ENCODE measurements around the gene CYP46A1. TPM values are rescaled to one million over a fixed set of nuclear protein-coding genes. Genes with fewer than 3 reads are reported as not detected.

CYP46A1 gene
- total RNA-seq, 1 donor from 2014 or later = 3.1 TPM

DNA sequence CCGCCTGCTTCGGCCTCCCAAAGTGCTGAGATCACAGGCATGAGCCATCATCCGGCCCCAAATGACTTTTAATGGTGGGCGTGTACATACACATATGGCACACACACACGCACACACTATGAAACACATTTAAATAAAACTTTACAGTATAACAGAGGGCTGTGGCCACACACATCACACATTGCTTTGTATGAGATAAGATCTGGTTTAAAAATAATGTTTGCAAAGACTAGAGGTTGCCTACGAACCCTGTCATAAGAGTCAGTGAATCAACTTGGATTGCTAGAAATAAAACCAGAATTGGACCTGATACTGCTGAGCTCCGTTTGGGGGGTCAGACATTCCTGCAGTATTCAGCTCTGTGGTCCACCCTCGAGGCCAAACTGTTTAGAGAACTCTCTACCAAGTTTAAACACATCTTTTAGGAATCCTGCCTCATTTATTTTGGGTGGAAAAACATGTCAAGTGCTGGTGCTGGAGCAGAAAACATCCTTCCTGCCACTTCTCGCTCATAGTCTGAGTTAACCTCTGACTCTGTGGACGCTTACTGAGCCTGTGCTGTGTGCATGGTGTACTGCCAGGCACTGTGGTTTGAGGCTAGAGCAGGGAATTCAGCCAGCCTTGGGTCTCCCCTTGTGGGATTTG, 61.3 kb downstream of the CYP46A1 start:
- no peak for DNase-seq

DNA sequence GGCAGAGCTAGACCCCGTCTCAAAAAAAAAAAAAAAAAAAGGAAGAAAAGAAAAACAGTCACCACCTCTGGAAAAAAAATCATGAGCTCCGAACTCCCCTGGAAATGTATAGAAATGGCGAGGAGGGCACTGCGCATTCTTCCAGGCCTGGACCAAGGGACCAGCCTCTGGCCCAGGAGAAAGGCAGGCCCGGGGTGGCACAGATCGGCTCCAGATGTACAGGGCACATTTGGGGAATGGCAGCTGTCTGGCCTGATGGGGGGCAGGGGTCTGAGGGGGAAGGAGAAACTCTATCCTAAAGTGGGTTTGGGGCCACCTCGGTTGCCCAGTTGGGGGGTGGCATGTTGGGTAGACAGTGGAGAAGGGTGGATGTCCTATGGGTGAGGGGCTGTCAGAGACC, 63.1 kb downstream of the CYP46A1 start:
- no peak for DNase-seq

DNA sequence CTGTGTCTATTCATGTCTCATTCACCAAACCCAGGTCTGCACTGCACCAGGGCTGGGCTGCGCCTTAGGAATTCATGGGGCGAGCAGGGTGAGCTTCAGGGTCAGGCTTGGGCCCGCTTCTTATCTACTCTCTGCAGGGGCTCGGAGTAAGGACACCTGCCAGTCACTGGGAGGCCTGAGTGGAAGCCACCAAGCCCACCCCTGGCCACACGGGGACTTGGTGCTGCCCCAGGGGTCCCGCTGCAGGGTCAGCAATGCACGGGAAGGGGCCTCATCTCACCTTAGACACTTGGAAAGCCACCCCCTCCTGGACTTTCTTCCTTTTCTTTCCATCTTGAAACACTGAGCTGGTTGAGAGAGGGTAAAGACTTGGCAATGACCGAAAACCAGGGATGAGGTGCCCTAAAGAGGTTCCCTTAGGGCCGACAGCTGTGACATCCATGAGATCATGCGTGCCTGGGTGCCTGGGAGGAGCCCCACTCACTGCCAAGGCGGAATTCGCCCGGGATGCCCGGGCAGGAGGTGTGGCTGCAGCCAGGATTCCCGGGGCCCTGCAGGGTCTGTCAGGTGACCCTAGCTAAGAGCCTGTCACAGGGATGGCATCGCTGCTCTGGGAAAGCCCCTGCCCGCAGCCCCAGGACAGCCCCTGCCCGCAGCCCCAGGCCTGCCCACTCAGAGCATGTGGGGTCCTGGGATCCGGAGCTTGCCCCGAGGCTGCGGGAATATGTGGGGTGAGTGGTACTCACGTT, 63.7 kb downstream of the CYP46A1 start:
- DNase-seq = no peak

DNA sequence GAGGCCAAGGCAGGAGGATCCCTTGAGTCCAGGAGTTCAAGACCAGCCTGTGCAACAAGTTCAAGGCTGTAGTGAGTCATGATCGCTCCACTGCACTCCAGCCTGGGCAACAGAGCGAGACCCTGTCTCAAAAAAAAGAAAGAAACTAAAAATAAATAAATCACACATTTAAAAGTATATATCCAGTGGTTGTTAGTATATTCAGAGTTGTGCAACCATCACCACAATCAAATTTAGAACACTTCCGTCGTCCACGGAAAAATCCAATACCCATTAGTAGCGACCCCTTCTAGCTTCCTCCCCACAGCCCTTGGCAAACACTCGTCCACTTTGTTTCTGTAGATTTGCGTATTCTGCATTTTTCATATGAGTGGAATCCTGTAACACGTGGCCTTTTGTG, 64.4 kb downstream of the CYP46A1 start:
- no peak for DNase-seq

DNA sequence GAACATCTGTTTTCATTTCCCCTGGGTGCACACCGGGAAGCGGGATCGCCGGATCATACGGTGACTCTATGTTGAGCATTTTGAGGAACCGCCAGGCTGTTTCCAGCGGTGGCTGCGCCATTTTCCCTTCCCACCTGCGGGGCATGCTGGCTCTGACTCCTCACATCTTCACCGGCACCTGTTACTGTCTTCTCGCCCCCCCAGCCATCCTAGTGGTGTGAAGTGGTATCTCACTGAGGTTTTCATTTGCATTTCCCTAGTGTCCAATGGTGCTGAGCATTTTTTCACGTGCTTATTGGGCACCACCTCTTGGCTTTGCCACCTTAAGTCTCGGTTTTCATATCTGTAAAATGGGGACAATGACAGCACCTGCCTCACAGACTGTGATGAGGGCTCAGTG, 65.0 kb downstream of the CYP46A1 start:
- no peak for DNase-seq

DNA sequence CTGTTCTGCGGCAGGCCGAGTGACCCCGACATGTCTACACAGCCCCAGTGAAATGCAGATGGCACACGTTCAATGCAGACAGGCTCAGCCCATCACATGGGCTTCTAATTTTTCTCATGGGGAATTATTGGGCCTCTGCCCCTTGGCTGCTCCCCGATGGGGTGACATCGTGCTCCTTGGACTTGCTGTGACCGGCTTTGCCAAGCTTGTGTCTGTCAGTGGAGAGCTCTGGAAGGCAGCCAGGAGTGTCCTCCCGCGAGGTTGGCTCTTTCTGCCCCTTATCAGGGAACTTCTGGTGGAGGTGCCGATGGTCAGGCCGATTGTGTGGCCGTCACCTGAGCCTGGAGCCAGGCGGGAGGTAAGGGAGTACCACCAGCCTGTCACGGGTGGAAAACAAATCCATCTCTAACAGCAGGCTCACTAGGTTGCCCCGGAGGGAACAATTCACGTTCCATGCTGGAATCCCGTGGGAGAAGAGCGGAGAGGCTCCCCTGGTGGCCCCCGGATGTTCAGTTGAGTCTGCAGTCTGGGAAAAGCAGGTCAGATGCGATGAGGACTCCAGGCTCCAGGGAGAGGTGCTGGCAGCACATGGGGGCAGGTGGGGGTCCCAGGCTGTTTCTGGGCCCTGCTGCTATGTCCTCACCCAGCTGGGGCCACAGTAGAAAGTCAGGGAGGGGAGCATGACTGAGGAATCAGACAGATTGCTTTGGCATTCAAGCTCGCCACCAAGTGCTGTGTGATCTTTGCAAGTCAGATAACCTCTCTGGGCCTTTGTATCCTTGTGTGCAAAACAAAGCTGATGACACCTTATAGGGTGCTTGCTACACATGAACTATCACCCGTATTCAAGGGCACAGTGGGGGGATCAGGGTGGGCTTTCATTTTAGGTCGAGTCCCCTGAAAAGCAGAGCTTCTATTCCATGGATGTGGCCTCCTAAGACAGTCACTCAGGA, 65.9 kb downstream of the CYP46A1 start:
- no peak for DNase-seq

DNA sequence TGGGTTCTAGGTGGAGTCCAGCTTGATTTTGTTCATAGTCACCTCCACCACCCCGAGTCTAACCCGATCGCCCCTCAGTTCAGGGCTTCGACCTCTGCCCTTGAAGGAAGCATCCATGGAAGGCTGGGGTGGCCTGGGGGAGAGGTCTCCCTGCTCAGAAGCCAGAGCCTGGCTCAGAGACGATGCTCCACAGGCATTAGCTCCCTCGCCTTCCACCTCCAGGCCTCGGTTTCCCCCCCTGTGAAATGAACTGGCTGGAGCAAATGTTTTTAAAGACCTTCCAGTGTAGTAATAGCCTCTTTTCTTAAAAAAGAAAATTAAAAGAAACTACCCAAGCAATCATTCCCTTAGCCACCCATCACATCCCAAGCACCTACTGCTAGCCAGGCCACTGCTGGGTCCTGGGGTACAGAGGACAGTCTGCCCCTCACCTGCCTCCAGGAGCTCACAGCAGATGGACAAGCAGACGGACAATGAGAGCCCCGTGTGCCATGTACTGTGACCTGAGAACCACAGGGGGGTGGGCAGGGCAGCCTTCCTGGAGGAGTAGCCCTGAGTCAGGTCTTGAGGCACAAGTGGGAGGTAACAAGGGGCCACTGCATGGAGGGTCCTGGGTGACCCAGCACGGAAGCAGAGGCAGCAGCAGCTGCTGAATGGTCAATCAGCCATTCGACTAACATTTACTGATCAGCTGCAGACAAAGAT, 66.8 kb downstream of the CYP46A1 start:
- DNase-seq = no peak

DNA sequence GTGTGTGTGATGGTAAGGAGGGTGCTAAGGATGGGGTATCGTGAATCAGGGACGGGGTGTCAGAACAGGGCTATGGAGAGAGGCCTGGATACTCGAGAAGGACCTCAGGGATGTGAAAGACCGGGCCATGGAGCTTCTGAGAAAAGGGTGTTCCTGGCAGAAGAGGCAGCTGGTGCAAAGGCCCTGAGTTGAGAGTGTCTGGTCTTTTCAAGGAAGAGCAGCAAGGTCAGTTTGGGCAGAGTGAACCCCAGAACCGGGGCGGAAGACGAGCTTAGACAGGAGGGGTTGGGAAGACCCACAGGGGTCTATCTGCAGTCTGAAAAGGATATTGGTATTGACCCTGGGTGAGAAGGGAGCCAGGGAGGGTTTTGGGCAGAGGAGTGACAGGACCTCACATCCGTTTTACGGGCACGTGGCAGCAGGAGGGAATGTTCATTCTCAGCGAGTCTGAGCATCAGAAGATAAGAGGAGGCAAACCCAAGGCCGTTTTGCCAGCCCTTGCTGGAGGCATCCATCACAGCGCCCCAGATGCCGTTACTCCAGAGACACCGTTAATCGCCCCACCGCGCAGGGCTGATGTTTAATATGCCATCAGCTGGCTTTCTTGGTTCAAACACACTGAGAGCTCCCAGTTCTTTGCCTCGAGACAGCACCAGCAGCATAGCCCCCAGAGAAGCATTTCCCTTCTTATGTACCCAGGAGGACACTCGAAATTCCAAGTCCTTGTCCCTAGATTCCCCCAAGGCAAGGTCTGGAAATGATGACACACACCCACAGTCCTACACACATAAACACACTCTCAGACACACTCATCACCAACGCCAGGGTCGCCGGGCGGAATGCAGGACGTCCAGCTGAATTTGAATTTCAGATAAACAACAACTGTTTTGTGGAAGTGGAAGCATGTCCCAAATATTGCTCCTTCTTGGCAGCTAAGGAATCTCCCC, 67.7 kb downstream of the CYP46A1 start:
- DNase-seq = no peak

DNA sequence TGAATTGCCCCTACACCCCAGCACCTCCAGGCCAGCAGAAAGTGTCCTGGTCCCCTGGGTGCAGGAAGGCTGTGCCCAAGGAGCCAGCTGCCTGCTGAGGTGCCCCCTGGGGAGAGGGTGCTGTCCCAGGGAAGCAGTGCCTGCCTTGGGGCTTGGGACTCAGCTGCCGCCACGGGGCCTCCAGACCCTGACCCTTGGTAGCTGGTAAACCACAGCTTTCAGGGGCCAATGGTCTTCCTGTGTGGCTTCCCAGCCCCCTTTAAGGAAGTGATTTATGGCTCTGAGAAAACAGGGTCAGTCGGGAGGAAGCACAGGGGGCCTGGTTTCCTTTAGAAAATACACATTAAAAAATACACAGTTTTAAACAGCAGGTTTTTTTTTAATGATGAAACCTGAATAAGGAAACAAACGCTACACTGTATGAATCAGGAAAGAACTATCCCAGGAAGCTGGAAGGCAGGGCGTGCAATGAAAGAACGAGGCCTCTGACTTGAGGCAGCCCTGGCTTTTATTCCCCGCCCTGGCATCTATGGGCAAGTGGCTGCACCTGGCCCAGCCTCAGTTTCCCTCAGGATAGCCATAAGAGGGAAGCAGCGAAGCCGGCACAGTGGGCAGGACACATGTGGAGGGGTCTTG, 68.5 kb downstream of the CYP46A1 start:
- no peak for DNase-seq

DNA sequence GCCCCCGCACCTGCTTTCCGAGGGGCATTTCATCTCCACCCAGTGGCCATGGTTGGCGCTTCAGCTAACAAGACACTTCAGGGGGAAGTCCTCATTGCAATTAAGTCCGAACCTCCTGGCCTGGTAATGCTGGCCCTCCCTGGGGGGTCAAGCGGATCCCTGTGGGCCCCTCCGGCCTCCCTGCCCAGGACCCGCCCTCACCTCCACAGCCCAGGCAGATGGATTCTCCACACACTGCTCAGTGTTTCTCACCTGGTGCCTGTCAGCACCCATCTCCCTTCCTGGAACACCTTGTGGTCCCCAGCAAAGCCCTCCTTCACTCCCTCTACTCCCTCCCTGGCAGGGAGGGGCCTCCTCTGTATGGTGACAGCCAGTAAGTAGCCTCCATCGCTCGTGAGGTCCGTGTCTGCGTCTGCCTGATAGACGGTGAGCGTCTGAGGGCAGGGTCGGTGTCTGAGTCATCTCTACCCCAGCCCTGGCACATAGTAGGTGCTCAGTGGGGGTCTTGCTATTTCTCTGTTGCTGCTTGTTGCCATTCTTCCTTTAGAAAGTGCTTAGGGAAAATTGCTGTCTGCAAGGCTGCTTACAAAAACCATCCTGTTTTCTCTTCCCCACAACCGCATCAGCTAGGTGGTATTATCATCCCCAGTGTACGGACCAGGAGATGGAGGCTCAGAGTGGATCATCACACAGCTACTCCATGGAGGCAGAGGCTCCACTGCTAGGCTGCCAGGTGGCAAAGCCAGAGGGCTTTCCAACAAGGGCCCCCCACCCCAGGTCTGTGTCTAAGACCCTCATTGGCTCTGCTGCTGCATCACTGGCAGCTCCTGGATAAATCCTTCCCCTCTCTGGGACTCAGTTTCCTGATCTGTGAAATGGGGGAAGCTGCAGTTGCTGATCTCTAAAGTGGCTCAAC, 69.4 kb downstream of the CYP46A1 start:
- no peak for DNase-seq

DNA sequence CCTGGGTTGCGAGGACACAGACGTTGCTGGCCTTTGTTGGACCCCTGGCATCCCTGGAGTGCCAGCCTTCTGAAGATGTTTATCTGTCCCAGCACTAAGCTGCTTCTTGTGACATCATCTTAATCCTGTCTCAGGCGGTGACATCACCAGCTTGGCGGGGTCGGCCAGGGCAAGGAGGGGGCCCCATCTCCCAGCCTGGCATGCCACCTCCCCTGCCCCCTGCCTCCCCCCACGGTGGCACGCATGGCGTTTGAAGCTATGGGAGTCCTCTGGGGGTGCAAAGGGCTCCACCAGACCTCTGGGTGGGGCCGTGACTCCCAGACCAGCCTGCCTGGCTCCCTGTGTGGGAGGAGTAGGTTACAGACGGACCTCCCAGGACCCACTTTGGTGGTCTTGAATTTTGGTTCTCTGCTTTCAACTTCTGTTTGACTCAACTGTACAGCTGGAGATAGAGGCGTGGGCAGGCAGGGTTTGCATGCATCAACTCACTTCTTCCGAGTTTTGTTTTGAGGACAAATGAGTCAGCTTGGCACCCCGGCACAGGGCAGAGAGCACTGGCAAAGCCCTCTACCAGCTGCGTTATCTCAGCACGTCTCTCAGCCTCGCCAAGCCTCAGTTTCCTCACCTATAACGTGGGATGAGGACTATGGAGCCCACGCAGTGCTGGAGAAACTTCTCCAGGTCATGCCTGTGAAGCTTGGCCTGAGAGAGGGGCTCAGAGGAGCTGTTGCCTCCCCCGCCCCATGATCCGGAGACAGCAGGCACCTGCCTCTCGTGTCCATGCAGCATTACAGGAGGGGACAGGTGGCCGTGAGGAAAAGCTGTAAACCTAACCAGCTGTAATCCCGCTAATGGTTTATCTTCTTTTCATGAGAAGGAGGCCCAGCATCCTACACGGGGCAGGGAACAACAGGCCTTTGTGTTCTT, 70.3 kb downstream of the CYP46A1 start:
- peak; percentile 60 for DNase-seq

DNA sequence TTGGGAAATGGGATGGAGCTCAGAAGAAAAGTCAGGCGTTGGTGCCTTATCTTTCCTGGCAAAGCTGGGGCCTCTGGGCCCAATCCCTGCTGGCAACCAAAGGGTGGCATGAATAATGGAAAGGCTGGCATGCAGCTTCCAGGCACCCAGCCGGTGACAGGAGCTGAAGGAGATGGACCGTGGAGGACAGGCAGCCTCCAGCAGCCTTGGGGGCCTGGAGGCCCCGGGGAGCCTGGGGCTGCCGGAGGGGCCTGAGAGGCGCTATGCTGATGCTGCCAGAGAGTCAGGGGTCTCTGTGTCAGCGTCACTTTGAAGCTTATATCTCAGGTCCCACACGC, 70.9 kb downstream of the CYP46A1 start:
- no peak for DNase-seq

DNA sequence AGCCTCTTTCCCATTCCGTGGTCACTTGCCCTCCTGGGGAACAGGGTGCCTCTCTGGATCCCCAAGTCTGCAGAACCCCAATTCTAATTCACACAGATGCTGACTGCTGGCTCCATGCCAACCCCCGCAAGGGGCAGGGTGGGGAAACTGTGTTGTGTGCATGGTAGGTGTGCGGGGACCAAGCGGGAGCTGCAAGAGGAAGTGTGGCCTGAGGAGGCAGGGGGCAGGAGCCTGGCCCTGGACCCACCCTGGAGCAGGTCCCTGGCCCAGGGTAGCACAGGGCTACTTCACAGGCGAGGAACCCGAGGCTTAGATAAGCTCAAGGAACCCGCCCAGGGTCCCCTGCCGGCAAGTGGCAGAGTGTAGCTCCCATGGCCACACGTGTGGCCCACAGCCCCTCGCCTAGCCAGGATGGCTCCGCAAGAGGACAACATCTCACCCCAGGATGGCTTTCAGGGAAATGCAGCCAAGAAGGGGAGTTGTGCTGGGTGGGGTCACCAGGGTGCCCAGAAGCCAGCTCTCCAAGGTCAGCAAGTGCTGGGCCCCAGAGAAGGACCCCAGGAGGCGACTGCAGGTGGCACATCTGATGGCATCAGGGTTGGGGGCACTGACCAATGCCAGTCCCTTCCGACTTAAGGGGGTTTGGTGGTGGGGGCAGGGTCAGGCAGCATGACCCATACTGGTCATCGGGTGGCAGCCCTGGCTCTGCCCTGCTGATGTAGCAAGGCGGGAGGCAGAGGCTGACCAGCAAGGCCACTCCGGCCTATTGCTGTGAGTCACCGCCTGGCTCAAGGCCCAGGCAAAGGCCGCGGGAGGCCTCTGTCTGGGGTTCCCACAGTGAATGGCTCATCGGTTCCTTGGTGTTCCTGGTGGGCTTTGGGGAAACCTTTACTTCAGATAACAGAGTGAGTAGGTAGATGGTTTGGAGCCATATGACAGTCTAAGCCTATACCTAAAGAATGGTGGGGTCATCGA, 71.8 kb downstream of the CYP46A1 start:
- no peak for DNase-seq

DNA sequence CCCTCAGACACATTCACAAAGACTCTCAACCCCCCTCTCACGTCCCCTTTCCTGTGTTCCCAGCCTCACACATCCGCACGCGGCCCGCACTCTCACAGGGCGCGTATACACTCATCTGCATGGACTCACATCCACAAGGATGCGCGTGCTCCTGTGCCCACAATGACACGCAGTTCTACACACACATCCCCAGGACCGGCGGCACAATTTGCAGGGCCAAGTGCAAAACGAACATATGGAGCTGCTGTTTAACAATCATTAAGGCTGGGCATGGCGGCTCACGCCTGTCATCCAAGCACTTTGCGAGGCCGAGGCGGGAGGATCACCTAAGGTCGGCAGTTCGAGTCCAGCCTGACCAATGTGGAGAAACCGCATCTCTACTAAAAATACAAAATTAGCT, 72.7 kb downstream of the CYP46A1 start:
- DNase-seq = no peak

DNA sequence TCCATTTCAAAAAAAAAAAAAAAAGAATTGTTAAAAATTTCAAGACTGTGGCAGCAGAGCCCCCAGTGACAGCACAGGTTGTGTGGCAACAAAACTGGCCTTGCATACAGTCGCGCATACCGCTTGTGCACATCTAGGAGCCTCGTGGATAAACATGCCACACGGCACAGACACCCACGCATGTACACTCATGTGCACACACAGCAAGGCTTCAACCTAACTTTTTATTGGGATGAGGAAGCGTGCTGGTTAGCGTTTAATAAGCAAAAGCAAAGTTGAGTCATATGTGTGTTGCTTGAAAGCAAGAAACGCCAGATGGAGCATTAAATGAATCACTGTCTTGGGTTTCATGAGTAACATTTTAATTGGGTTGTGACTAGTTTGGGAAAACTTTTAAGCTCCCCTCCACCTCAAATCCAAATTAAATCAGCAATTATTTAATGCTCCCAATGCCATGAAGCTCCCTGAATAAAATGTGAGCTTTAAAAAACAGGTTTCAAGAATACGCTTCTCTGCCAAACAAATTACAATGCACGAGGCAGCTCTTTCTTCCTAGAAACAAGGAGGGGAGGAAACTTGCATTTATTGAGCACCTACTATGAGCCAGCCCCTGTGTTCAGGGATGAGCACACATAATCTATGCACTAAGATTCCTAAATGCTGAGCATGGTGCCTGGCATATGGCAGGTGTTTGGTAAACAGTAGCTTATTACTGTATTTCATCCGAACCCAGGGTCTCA, 73.4 kb downstream of the CYP46A1 start:
- no peak for DNase-seq

DNA sequence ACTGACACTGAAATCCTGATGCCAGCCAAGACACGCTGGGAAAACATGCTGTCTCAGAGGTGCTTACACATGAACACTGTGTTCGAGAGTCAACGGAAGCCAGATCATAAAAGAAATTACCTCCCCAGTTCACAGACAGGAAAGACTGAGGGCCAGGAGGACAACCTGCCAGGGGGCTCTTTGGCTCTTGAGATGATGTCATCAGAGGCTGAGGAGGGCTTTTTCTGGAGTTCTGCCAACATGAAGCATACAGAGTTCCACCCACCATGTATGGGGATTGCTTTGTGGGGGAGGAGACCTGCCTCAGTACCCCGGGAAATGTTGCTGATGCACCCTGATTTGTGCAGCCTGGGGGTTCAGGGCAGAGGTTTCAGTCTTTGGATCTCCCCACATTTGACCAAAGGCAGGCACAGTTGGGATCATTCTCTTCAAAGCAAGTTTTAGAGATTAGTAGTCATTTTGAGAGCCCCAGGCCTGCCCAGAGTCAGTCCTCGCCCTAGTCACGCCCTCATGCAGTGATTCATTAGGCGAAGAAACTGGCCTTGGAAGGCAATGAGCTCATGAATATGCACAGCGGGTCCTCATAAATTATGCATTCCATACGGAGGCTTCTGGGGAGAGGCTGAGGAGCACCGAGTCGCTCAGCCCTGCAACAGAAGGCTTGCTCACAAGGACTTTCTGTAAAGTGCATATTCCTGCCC, 74.2 kb downstream of the CYP46A1 start:
- DNase-seq = no peak

Data from tongue (tissue), 2 donors.